Fibroblast of mammary gland (primary cell): ENCODE results near the gene ODAPH.
"Not testable (repeated sequence)": the region's sequence is repeated elsewhere in the genome, so short reads cannot be mapped to it uniquely, and the experiment has no call there.

Experiments
- DNase-seq: peaks from one replicate; pipeline ENCODE4 v3.0.0-alpha.2; 2010; ENCODE audit warnings: low read depth
- H3K4me3 ChIP-seq: 2 replicates; pipeline ENCODE4 v1.5.1; 2011; ENCODE audit warnings: low read depth, mild to moderate bottlenecking, low read length, moderate library complexity; ENCODE audit not compliant: control insufficient read depth
- CTCF ChIP-seq: conservative IDR thresholded peaks from 2 replicates; pipeline ENCODE4 v1.5.1; 2011; ENCODE audit warnings: low read depth, low read length, inconsistent platforms; ENCODE audit not compliant: control insufficient read depth, insufficient read depth

The ODAPH gene

GRCh38 chr4:75555294-75556164 is at the start of gene ODAPH:
ODAPH (plus strand) TSS chr4:75556066; CDS start chr4:75556083, 17 bp downstream.
- TF ChIP-seq CTCF = no peak
- peak; percentile 29 for DNase-seq
- H3K4me3 ChIP-seq = no peak within 1 kb of the TSS

- not testable (repeated sequence) for DNase-seq
Observed at GRCh38 chr4:75509592-75509991, 46.3 kb upstream of the ODAPH start.

GRCh38 chr4:75511841-75512240 is 44.0 kb upstream of the ODAPH start:
- TF ChIP-seq CTCF = no peak
- no peak for DNase-seq
- H3K4me3 ChIP-seq = no peak overlapping the region

More at GRCh38 chr4:75509592-75509991, 46.3 kb upstream of the ODAPH start:
- not testable (repeated sequence) for H3K4me3 ChIP-seq

GRCh38 chr4:75512386-75513211 is 43.3 kb upstream of the ODAPH start:
- H3K4me3 ChIP-seq = peak overlapping the region; percentile 95
- TF ChIP-seq CTCF = no peak
- DNase-seq = peak; percentile 65

- H3K4me3 ChIP-seq = peak overlapping the region; percentile 95
- TF ChIP-seq CTCF = no peak
- DNase-seq = peak; percentile 9
Observed at GRCh38 chr4:75513526-75514130, 42.2 kb upstream of the ODAPH start.

GRCh38 chr4:75514131-75514948 is 41.5 kb upstream of the ODAPH start, which contains the start of the genes RCHY1 and THAP6:
RCHY1 (minus strand) TSS chr4:75514403; CDS start chr4:75514286, 117 bp downstream.
THAP6 (plus strand) TSS chr4:75514473; CDS start chr4:75515453, 980 bp downstream.
- H3K4me3 ChIP-seq = peak within 1 kb of the TSS; percentile 95
- TF ChIP-seq CTCF = no peak
- DNase-seq = peak; percentile 93
